K562 (cell line): ENCODE data around the gene HK2. TPM values are rescaled to one million over a fixed set of nuclear protein-coding genes. Genes with fewer than 3 reads are reported as not detected.
A peak's percentile ranks its signal among the peaks of the same experiment; 100 is the strongest.

Source experiments
- BDP1 ChIP-seq: IDR thresholded peaks from 3 replicates; pipeline ENCODE4 v1.6.1; 2011; ENCODE audit not compliant: insufficient read length, insufficient read depth
- CBX5 ChIP-seq: IDR thresholded peaks from 2 replicates; pipeline ENCODE4 v1.6.1; 2014; ENCODE audit warnings: low read depth, borderline replicate concordance
- EWSR1 ChIP-seq: fragments of 450-650 bp; IDR thresholded peaks from 2 replicates; pipeline ENCODE4 v1.6.1; 2018; ENCODE audit warnings: borderline replicate concordance, mild to moderate bottlenecking, low read depth, moderate library complexity; ENCODE audit not compliant: partially characterized antibody
- GATAD2B ChIP-seq: fragments of 450-650 bp; IDR thresholded peaks from 2 replicates; pipeline ENCODE4 v1.6.1; 2017; ENCODE audit warnings: mild to moderate bottlenecking, borderline replicate concordance
- HDAC1 ChIP-seq, 2 experiments: fragments of 450-650 bp; IDR thresholded peaks; 2 replicates each; pipeline ENCODE4 v1.6.1; 2016 to 2017; ENCODE audit warnings: inconsistent platforms in 1 of 2, mild to moderate bottlenecking in 1 of 2, moderate library complexity in 1 of 2
- KDM5B ChIP-seq: fragments of 200-600 bp; sonication (generic); IDR thresholded peaks from 2 replicates; pipeline ENCODE4 v1.6.1; 2012; ENCODE audit warnings: low read depth, mild to moderate bottlenecking, moderate library complexity, low read length, control low read depth, inconsistent platforms; ENCODE audit not compliant: insufficient replicate concordance
- KLF16 ChIP-seq: IDR thresholded peaks from 2 replicates; pipeline ENCODE4 v1.6.1; 2016; ENCODE audit warnings: antibody characterized with exemption
- MEIS2 ChIP-seq: fragments of 450-650 bp; IDR thresholded peaks from 2 replicates; pipeline ENCODE4 v1.6.1; 2014; ENCODE audit warnings: mild to moderate bottlenecking; ENCODE audit not compliant: partially characterized antibody
- NR2C2 ChIP-seq, 2 experiments: fragments of 200-800 bp in 1 of 2; sonication (Bioruptor generic) in 1 of 2; sonication (generic) in 1 of 2; formaldehyde crosslinking in 1 of 2; IDR thresholded peaks; 2 replicates each; pipeline versions ENCODE4 v1.6.1 to v1.8.0; 2016 to 2022; ENCODE audit warnings: mild to moderate bottlenecking in 1 of 2, missing compliant biosample characterization in 1 of 2, missing genetic modification characterization in 1 of 2, missing genetic modification reagents in 1 of 2
- RAD21 ChIP-seq, 2 experiments: fragments of 250-450 bp in 1 of 2; fragments of 450-650 bp in 1 of 2; sonication (Bioruptor Pico) in 1 of 2; formaldehyde crosslinking in 1 of 2; IDR thresholded peaks in 1 of 2; conservative IDR thresholded peaks in 1 of 2; 2 replicates each; pipeline versions ENCODE4 v1.4.0 to v1.8.0; 2020 to 2022; ENCODE audit warnings: mild to moderate bottlenecking in 2 of 2, moderate library complexity in 1 of 2
- TGIF2 ChIP-seq: sonication (generic); formaldehyde crosslinking; IDR thresholded peaks from 2 replicates; pipeline ENCODE4 v1.8.1; 2022; ENCODE audit warnings: mild to moderate bottlenecking, missing genetic modification reagents, moderate library complexity
- ZFP36 ChIP-seq: fragments of 150-350 bp; IDR thresholded peaks from 2 replicates; pipeline ENCODE4 v1.6.1; 2018; ENCODE audit warnings: low read length, low read depth; ENCODE audit not compliant: partially characterized antibody
- ZNF253 ChIP-seq: fragments of 250-450 bp; sonication (Bioruptor Pico); conservative IDR thresholded peaks from 2 replicates; pipeline ENCODE4 v1.6.1; 2021; ENCODE audit warnings: mild to moderate bottlenecking
- ZNF584 ChIP-seq: fragments of 200-800 bp; sonication (Bioruptor generic); IDR thresholded peaks from 2 replicates; pipeline ENCODE4 v1.6.1; 2016; ENCODE audit warnings: low read depth, mild to moderate bottlenecking, missing genetic modification characterization, missing compliant biosample characterization
- polyA plus RNA-seq, 8 experiments: library from polyadenylated mRNA; depleted of rRNA in 4 of 8; stranded (reverse) in 5 of 8; unstranded in 3 of 8; fragments of >200 nt; fragmentation: Nextera tagmentation in 2 of 8; fragmentation: Illumina TruSeq in 1 of 8; extraction: Ambion mirVana in 2 of 8; extraction: Trizol in 1 of 8; gene quantifications; 2 replicates each; pipeline versions ENCODE4 v1.2.1 to v1.2.3, GENCODE V29; 2011 to 2014; ENCODE audit warnings: inconsistent platforms in 1 of 8, missing spikeins in 1 of 8
- total RNA-seq, 7 experiments: library from RNA; depleted of rRNA in 6 of 7; stranded (reverse); fragments of >200 nt in 6 of 7; fragmentation: Illumina TruSeq in 2 of 7; extraction: Trizol in 2 of 7; gene quantifications; 2 replicates each; pipeline versions ENCODE4 v1.2.1 to v1.2.3, GENCODE V29; 2011 to 2021; ENCODE audit warnings: low replicate concordance in 1 of 7
- TF ChIP-seq, protein P1 (sequence below): fragments of 450-650 bp; IDR thresholded peaks from 2 replicates; pipeline ENCODE4 v1.6.1; 2016; ENCODE audit warnings: mild to moderate bottlenecking
- TF ChIP-seq, protein P2 (sequence below): sonication (generic); IDR thresholded peaks from 2 replicates; pipeline ENCODE4 v1.6.1; 2016
- TF ChIP-seq, protein P3 (sequence below), 2 experiments: fragments of 450-650 bp; conservative IDR thresholded peaks; 2 replicates each; pipeline ENCODE4 v1.6.1; 2017; ENCODE audit warnings: mild to moderate bottlenecking in 2 of 2, moderate library complexity in 2 of 2
- TF ChIP-seq, protein P4 (sequence below), 3 experiments: IDR thresholded peaks in 2 of 3; conservative IDR thresholded peaks in 1 of 3; 2 replicates each; pipeline ENCODE4 v1.5.1; 2011 to 2012; ENCODE audit warnings: low read length in 3 of 3, mild to moderate bottlenecking in 3 of 3, control low read depth in 2 of 3, improper control_type of control experiment in 1 of 3, inconsistent platforms in 1 of 3, low read depth in 1 of 3, mixed read lengths in 1 of 3, moderate library complexity in 1 of 3; ENCODE audit not compliant: insufficient read depth in 2 of 3

HK2 gene
- total and polyA plus RNA-seq, 9 of the 15 experiments (the other 6 are each of a cell fraction or from before 2014, with no cell fraction given), result 4.7 to 56.0 (median 19.9) TPM

DNA sequence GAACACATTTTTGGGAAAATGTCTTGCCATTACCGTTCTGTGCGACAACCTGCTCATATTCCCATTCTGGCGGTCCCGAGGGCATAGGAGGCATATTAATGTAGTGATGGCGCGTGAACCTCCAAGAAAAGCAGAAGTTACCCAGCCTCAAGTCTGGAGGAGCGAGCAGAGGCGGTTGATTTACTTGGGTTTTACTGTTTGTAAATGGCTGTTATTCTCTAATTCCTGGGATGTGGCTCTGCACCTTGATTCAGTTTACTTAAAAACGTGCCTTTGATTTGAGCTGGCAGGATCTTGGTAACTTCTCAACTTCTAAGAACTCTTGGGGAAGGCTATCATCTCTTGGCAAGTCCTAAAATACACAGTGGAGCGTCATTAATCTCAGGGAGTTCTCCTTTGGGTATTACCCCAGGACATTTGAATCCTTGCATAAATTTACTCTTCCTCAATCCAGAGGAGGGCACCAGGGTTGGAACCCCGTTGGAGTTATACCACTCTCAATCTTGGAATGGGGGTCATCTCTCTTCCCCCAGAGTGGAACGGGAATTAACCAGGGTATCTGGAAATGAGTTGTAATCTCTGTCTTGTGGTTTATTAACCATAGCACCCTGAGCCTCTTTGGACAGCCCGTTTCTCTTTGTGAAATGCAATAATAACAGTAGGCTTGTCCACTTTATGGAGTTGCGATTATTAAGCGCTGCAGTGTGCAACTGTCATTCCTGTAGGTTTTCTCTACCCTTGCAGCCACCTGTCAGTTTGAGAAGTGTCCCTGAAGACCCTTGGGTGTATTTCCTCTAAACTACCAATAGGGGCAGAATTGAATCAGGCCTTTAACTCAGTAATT, 2.1 kb downstream of the HK2 start (continued):
- TF ChIP-seq HDAC1 (IDR thresholded peaks at IDR 0.05) (peak in 1 of 2 experiments; percentile 11; a peak in 1 of 4 replicates), EWSR1 (no peak), CBX5 (no peak), MEIS2 (peak; percentile 68), NR2C2 (CRISPR knock-in tag; IDR thresholded peaks at IDR 0.05) (no peak), NR2C2 (tag; IDR thresholded peaks at IDR 0.05) (no peak), KDM5B (peak; percentile 14), ZFP36 (no peak), BDP1 (no peak), RAD21 (CRISPR knock-in tag; conservative IDR thresholded peaks at IDR 0.05 in 1 of 2, IDR thresholded peaks at IDR 0.05 in 1 of 2) (peak; percentile 20 to 47; a peak in 2 of 4 replicates), GATAD2B (peak; percentile 47; the same call in 1 of the 2 replicates), KLF16 (no peak), TGIF2 (CRISPR knock-in tag) (no peak), ZNF584 (CRISPR knock-in tag) (no peak), ZNF253 (CRISPR knock-in tag) (no peak)
- TF ChIP-seq, protein P1, sequence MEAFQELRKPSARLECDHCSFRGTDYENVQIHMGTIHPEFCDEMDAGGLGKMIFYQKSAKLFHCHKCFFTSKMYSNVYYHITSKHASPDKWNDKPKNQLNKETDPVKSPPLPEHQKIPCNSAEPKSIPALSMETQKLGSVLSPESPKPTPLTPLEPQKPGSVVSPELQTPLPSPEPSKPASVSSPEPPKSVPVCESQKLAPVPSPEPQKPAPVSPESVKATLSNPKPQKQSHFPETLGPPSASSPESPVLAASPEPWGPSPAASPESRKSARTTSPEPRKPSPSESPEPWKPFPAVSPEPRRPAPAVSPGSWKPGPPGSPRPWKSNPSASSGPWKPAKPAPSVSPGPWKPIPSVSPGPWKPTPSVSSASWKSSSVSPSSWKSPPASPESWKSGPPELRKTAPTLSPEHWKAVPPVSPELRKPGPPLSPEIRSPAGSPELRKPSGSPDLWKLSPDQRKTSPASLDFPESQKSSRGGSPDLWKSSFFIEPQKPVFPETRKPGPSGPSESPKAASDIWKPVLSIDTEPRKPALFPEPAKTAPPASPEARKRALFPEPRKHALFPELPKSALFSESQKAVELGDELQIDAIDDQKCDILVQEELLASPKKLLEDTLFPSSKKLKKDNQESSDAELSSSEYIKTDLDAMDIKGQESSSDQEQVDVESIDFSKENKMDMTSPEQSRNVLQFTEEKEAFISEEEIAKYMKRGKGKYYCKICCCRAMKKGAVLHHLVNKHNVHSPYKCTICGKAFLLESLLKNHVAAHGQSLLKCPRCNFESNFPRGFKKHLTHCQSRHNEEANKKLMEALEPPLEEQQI, result 0 out of 2 replicates have a peak, but pooled peaks have one; percentile 24
- TF ChIP-seq, protein P2, sequence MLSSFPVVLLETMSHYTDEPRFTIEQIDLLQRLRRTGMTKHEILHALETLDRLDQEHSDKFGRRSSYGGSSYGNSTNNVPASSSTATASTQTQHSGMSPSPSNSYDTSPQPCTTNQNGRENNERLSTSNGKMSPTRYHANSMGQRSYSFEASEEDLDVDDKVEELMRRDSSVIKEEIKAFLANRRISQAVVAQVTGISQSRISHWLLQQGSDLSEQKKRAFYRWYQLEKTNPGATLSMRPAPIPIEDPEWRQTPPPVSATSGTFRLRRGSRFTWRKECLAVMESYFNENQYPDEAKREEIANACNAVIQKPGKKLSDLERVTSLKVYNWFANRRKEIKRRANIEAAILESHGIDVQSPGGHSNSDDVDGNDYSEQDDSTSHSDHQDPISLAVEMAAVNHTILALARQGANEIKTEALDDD, result peak; percentile 45
- TF ChIP-seq, protein P3, sequence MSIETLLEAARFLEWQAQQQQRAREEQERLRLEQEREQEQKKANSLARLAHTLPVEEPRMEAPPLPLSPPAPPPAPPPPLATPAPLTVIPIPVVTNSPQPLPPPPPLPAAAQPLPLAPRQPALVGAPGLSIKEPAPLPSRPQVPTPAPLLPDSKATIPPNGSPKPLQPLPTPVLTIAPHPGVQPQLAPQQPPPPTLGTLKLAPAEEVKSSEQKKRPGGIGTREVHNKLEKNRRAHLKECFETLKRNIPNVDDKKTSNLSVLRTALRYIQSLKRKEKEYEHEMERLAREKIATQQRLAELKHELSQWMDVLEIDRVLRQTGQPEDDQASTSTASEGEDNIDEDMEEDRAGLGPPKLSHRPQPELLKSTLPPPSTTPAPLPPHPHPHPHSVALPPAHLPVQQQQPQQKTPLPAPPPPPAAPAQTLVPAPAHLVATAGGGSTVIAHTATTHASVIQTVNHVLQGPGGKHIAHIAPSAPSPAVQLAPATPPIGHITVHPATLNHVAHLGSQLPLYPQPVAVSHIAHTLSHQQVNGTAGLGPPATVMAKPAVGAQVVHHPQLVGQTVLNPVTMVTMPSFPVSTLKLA (conservative IDR thresholded peaks at IDR 0.05), result peak; percentile 16 to 45; a peak in 2 of 4 replicates
- TF ChIP-seq, protein P4, sequence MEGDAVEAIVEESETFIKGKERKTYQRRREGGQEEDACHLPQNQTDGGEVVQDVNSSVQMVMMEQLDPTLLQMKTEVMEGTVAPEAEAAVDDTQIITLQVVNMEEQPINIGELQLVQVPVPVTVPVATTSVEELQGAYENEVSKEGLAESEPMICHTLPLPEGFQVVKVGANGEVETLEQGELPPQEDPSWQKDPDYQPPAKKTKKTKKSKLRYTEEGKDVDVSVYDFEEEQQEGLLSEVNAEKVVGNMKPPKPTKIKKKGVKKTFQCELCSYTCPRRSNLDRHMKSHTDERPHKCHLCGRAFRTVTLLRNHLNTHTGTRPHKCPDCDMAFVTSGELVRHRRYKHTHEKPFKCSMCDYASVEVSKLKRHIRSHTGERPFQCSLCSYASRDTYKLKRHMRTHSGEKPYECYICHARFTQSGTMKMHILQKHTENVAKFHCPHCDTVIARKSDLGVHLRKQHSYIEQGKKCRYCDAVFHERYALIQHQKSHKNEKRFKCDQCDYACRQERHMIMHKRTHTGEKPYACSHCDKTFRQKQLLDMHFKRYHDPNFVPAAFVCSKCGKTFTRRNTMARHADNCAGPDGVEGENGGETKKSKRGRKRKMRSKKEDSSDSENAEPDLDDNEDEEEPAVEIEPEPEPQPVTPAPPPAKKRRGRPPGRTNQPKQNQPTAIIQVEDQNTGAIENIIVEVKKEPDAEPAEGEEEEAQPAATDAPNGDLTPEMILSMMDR (IDR thresholded peaks at IDR 0.05 in 2 of 3, conservative IDR thresholded peaks at IDR 0.05 in 1 of 3; ENCODE audit: insufficient read depth in 2 of 3, low read depth in 1 of 3, low read length in 3 of 3), result peak; percentile 63 to 69 (median 68); a peak in 5 of 6 replicates
